Measurements from ENCODE around the gene PPP6R2. TPM values are rescaled to one million over a fixed set of nuclear protein-coding genes. Genes with fewer than 3 reads are reported as not detected.

The PPP6R2 gene
- total RNA-seq, 2 experiments from 2014 or later: 62.3 to 64.5 TPM

- POLR2A ChIA-PET: no interaction called here
- peaks cover 69% of the 10 kb centered on the region for H3K36me3 ChIP-seq (ENCODE audit: insufficient read depth, low read length)
- CTCF ChIA-PET (ENCODE audit: unreplicated experiment): interaction anchor here (0.6 kb wide), 1 partner anchor 11 kb away, joined by 3 read pairs; no protein-coding TSS in a partner anchor
Observed at GRCh38 chr22:50439314-50439870, 96.3 kb downstream of the PPP6R2 start.

GRCh38 chr22:50439871-50440331, 96.8 kb downstream of the PPP6R2 start:
- Histone ChIP-seq H3K36me3 (ENCODE audit: insufficient read depth, low read length) (peaks cover 72% of the 10 kb centered on the region), H4K20me1 (ENCODE audit: insufficient read depth, low read length) (no peaks in the 10 kb centered on the region), H2AFZ (ENCODE audit: low read length) (no peak overlapping the region), H3K4me1 (ENCODE audit: insufficient read depth, low read length, poor library complexity, severe bottlenecking) (peaks cover 6% of the 10 kb centered on the region), H3K4me2 (ENCODE audit: low read length) (no peak overlapping the region), H3K79me2 (ENCODE audit: insufficient read depth, low read depth, low read length) (no peaks in the 10 kb centered on the region), H3K9me3 (ENCODE audit: low read length) (no peaks in the 10 kb centered on the region), H3K4me3 (ENCODE audit: low read depth, low read length, poor library complexity, severe bottlenecking) (no peak overlapping the region), H3K27ac (ENCODE audit: low read depth, low read length, poor library complexity, severe bottlenecking) (no peak overlapping the region), H3K9me2 (ENCODE audit: insufficient read depth, low read length) (no peaks in the 10 kb centered on the region)
- ChIA-PET POLR2A (no interaction called here), CTCF (ENCODE audit: unreplicated experiment) (no interaction called here)
- no peak for TF ChIP-seq CTCF (conservative IDR thresholded peaks at IDR 0.05; ENCODE audit: low read length)
- DNase-seq (ENCODE audit: low spot score): no peak
- intact Hi-C loops (cut with micrococcal nuclease; ENCODE audit: unreplicated experiment): no loop called here
- no TSS peak for BruUV-seq (replicated peaks)

More at GRCh38 chr22:50439314-50439870, 96.3 kb downstream of the PPP6R2 start:
- Histone ChIP-seq H3K4me2 (ENCODE audit: low read length) (no peak overlapping the region), H3K27ac (ENCODE audit: low read depth, low read length, poor library complexity, severe bottlenecking) (no peak overlapping the region), H3K9me3 (ENCODE audit: low read length) (no peaks in the 10 kb centered on the region), H3K4me3 (ENCODE audit: low read depth, low read length, poor library complexity, severe bottlenecking) (no peak overlapping the region), H3K9me2 (ENCODE audit: insufficient read depth, low read length) (no peaks in the 10 kb centered on the region), H3K4me1 (ENCODE audit: insufficient read depth, low read length, poor library complexity, severe bottlenecking) (peaks cover under 1% of the 10 kb centered on the region), H4K20me1 (ENCODE audit: insufficient read depth, low read length) (no peaks in the 10 kb centered on the region), H2AFZ (ENCODE audit: low read length) (no peak overlapping the region), H3K79me2 (ENCODE audit: insufficient read depth, low read depth, low read length) (no peaks in the 10 kb centered on the region)
- DNase-seq (ENCODE audit: low spot score): no peak
- intact Hi-C loops (cut with micrococcal nuclease; ENCODE audit: unreplicated experiment): no loop called here
- BruUV-seq (replicated peaks): no TSS peak
- no peak for TF ChIP-seq EZH2phosphoT487 (IDR thresholded peaks at IDR 0.05; ENCODE audit: borderline replicate concordance, low read depth, low read length)
- TF ChIP-seq CTCF (conservative IDR thresholded peaks at IDR 0.05; ENCODE audit: low read length): no peak

- DNase-seq (ENCODE audit: low spot score): no peak
- Histone ChIP-seq H3K27ac (ENCODE audit: low read depth, low read length, poor library complexity, severe bottlenecking) (no peak overlapping the region), H3K4me1 (ENCODE audit: insufficient read depth, low read length, poor library complexity, severe bottlenecking) (peaks cover 14% of the 10 kb centered on the region), H3K79me2 (ENCODE audit: insufficient read depth, low read depth, low read length) (no peaks in the 10 kb centered on the region), H3K4me3 (ENCODE audit: low read depth, low read length, poor library complexity, severe bottlenecking) (no peak overlapping the region), H3K9me2 (ENCODE audit: insufficient read depth, low read length) (no peaks in the 10 kb centered on the region), H3K36me3 (ENCODE audit: insufficient read depth, low read length) (peaks cover 72% of the 10 kb centered on the region), H3K4me2 (ENCODE audit: low read length) (no peak overlapping the region), H2AFZ (ENCODE audit: low read length) (no peak overlapping the region), H4K20me1 (ENCODE audit: insufficient read depth, low read length) (no peaks in the 10 kb centered on the region), H3K9me3 (ENCODE audit: low read length) (no peaks in the 10 kb centered on the region)
- CTCF ChIA-PET (ENCODE audit: unreplicated experiment): no interaction called here
- POLR2A ChIA-PET: no interaction called here
- no TSS peak for BruUV-seq (replicated peaks)
- TF ChIP-seq EZH2phosphoT487 (IDR thresholded peaks at IDR 0.05; ENCODE audit: borderline replicate concordance, low read depth, low read length) (no peak), CTCF (conservative IDR thresholded peaks at IDR 0.05; ENCODE audit: low read length) (no peak)
- intact Hi-C loops (cut with micrococcal nuclease; ENCODE audit: unreplicated experiment): no loop called here
Observed at GRCh38 chr22:50440544-50441249, 97.6 kb downstream of the PPP6R2 start.
